Measurements from ENCODE around the gene PEX11B.
"Not testable (repeated sequence)": the region's sequence is repeated elsewhere in the genome, so short reads cannot be mapped to it uniquely, and the experiment has no call there.

PEX11B gene

GRCh38 chr1:145952903-145953302 is 34.4 kb upstream of the PEX11B start:
- no peak for DNase-seq (ENCODE audit: low read depth)

DNA sequence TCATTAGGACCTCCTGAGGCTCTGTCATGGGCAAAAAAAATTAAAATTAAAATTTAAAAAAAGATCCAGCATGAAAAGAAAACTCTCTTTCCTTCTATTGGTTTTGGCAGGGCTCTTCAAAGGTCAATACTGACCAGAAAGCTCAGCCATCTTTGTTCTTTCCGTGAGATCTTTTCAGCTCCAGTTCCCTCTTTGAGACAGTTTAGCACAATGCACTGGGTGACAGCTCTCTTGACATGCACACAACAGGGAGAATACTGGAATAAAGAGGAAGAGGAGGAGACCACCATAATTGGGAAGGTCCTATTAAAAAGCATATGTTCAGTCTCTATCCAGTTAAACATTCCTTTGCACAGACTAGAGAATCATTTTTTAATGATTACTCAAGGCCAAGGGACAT is 33.0 kb upstream of the PEX11B start:
- no peak for DNase-seq (ENCODE audit: low read depth)

DNA sequence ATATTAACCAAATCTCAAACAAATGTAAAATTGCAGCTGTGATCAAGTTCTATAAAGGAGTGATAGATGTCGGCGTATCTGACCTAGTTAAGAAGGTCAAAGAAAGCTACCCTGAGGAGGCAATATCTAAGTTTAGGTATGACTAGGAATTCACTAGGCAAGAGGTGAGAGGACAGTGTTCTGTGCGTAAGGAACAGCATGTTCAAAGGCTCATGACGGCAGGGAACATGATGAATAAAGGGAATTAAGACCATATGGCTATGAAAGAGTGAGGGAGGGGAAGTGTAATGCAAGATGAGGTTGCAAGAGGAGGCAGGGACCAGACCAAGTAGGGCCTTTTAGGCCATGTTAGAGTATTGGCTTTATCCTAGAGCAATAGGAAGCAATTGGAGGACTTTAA is 30.7 kb upstream of the PEX11B start:
- no peak for DNase-seq (ENCODE audit: low read depth)

DNA sequence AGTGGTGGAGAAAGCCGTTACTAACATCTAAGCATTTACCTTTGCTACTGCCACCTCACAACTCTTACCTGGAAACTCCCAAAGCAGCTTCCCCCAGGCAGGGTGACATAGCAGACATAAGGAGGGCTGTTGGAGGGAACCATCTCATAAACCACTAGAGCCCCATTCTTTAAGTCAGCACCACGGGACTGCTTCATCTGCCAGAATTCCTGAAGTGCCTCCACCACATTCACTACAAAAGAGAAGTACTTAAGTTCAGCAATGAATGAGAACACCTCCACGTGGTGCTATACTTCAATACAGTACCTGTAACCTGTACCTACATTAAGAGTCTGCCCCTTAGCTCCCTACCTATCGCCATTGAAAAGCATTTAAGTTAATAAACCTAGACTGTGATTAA is 29.0 kb upstream of the PEX11B start:
- no peak for DNase-seq (ENCODE audit: low read depth)

- no peak for DNase-seq (ENCODE audit: low read depth)
Observed at GRCh38 chr1:145946477-145946986, 28.0 kb upstream of the PEX11B start.

DNA sequence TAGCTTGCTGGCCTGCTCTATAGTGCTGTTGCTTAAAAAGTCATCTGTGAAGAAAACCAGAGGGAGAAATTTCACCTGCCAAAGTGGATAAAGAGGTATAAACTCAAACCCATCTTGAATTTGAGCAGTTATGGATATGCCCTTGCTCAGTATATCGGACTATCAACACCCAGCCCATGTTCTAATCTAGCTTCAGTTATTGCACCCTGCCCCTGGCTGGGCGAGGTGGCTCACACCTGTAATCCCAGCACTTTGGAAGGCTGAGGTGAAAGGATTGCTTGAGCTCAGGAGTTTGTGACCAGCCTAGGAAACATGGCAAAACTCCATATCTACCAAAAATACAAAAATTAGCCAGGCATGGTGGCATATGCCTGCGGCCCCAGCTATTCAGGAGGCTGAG is 26.0 kb upstream of the PEX11B start:
- DNase-seq (ENCODE audit: low read depth) = no peak

GRCh38 chr1:145942871-145943270 is 24.4 kb upstream of the PEX11B start:
- DNase-seq (ENCODE audit: low read depth) = no peak

- DNase-seq (ENCODE audit: low read depth) = no peak
Observed at GRCh38 chr1:145942405-145942804, 23.9 kb upstream of the PEX11B start.

DNA sequence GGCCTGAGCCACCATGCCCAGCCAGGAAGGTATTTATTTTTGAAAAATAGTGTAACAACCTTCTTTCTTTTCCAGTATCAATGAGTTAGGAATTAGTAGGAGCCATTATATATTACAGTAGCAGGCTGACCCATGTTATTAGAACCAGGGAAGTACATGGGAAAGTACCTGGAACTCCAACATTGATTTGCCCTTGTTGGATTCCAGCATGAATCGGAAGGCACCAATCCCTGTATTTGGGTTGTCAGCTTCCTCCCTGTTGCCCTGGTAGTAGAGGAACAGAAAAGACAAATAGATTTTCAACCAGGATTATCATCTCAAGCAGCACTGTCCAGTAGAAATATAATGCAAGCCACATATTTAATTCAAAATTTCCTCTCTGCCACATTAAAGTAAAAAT is 18.9 kb upstream of the PEX11B start:
- DNase-seq (ENCODE audit: low read depth) = no peak

DNA sequence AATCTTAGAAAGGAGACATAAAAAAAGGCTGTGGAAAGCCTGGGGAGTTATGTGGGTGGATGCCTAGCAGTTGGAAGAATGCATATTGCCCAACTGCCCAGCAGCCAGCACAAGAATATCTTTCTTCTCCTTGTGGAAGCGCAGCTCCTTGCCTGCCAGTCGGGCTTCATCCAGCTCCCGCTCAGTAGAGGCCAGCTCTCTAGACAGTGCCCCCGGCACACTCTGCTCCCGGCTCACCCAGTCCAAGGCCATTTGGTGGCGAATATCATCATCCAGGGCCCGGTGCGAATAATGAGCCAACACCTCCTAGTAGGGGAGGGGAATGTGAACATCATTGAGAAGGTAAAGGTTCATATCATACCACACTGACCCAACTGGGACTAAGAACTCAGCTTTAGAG is 17.7 kb upstream of the PEX11B start:
- no peak for DNase-seq (ENCODE audit: low read depth)

GRCh38 chr1:145935708-145936107 is 17.2 kb upstream of the PEX11B start:
- no peak for DNase-seq (ENCODE audit: low read depth)

DNA sequence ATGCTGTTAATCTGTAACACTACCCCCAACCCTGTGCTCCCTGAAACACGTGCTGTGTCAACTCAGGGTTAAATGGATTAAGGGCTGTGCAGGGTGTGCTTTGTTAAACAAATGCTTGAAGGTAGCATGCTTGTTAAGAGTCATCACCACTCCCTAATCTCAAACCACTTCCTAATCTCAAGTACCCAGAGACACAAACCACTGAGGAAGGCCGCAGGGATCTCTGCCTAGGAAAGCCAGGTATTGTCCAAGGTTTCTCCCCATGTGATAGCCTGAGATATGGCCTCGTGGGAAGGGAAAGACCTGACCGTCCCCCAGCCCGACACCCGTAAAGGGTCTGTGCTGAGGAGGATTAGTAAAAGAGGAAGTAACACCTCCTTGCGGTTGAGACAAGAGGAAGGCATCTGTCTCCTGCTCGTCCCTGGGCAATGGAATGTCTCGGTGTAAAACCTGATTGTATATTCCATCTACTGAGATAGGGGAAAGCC is 14.0 kb upstream of the PEX11B start:
- not testable (repeated sequence) for DNase-seq (ENCODE audit: low read depth)

- no peak for DNase-seq (ENCODE audit: low read depth)
Observed at GRCh38 chr1:145927916-145928643, 9.6 kb upstream of the PEX11B start.

- peak; percentile 98 for DNase-seq (ENCODE audit: low read depth)
Observed at GRCh38 chr1:145927063-145927886, 8.8 kb upstream of the PEX11B start, which contains the start of gene RBM8A. Gene RBM8A (minus strand): TSS chr1:145927484. CDS start chr1:145927426, 58 bp downstream.

GRCh38 chr1:145926686-145927062 is 8.2 kb upstream of the PEX11B start:
- DNase-seq (ENCODE audit: low read depth) = no peak

DNA sequence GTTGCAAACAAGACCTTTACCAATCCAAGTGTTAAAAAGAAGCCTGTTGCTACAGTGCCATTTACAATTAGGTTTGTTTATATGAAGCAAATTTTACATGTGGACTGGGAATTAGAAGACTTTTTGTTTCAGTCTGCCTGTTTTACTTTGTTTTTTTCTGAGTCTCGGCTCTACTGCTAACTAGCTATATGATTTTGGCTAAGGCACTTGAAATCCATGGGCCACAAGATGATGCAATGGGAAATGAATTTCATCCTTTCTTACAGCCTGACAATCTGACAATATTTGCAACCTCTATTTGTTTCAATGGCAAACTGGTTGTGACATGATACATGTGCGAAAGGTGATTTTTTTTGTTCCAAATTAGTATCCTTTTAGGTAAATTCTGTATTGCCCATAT is 3.7 kb upstream of the PEX11B start:
- no peak for DNase-seq (ENCODE audit: low read depth)

DNA sequence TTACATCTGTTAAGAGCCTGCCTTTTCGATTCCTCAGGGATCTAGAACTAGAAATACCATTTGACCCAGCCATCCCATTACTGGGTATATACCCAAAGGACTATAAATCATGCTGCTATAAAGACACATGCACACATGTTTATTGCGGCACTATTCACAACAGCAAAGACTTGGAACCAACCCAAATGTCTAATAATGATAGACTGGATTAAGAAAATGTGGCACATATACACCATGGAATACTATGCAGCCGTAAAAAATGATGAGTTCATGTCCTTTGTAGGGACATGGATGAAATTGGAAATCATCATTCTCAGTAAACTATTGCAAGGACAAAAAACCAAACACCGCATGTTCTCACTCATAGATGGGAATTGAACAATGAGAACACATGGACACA is 1.8 kb upstream of the PEX11B start:
- DNase-seq (ENCODE audit: low read depth) = not testable (repeated sequence)

GRCh38 chr1:145918992-145919939 is 749 bp upstream of the PEX11B start:
- DNase-seq (ENCODE audit: low read depth) = peak; percentile 30

- no peak for DNase-seq (ENCODE audit: low read depth)
Observed at GRCh38 chr1:145917595-145917994, 922 bp downstream of the PEX11B start.

DNA sequence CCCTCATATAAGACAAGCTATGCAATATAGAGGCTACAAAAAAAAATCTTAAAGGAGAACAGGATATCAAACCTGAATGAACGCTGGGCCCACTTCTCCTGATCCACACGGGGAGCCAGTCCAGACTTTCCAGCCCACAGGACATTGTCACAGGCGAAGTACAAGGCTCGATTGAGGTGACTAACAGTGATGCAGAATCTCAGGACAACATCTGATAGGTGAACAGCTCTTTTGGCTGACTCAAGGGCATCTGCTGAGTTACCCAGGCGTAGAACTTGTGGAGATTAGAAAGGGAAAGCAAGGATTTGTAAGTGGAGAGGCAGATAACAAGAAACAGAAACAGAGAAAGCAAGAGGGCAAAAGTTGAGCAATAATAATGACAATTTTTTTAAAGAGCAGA is 1.8 kb downstream of the PEX11B start:
- no peak for DNase-seq (ENCODE audit: low read depth)

GRCh38 chr1:145912128-145912641 is 6.3 kb downstream of the PEX11B start:
- DNase-seq (ENCODE audit: low read depth) = no peak

DNA sequence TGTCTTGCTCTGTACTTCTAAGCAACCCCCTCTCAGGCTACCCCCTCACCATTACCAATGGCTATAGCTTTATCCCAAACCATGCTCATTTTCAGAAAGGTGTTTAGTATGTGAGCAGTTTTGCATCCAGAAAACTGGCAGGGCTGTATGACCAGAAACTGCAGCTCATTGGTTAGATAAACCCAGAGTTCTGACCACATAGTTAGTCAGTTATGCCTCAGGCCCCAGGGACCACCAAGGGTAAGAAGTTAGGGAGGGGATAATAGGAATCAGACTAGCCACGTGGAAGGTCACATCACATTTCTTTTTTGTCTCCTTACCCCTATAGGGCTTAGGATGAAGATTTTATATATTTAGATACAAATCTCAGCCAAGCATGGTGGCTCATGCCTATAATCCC is 9.9 kb downstream of the PEX11B start:
- peak; percentile 91 for DNase-seq (ENCODE audit: low read depth)

Measured in stromal cell of bone marrow (primary cell).